NOMO-1 (cell line): ENCODE results near the gene DFFB.
A peak's percentile ranks its signal among the peaks of the same experiment; 100 is the strongest.
"Not testable (repeated sequence)": the region's sequence is repeated elsewhere in the genome, so short reads cannot be mapped to it uniquely, and the experiment has no call there.

Experiments
- DNase-seq, 2 experiments: peaks; one replicate each; lab custom pipeline; 2025; ENCODE audit not compliant: unreplicated experiment in 2 of 2; lab: John Stamatoyannopoulos, UW

The DFFB gene

GRCh38 chr1:3907031-3907534 is 49.8 kb downstream of the DFFB start:
- no peak for DNase-seq

GRCh38 chr1:3907621-3908165 is 50.4 kb downstream of the DFFB start:
- no peak for DNase-seq

GRCh38 chr1:3908886-3909517 is 51.7 kb downstream of the DFFB start:
- no peak for DNase-seq

GRCh38 chr1:3909615-3910014 is 52.3 kb downstream of the DFFB start:
- DNase-seq = no peak

- no peak for DNase-seq
These were observed 52.9 kb downstream of the DFFB start for GRCh38 chr1:3910049-3910731.

GRCh38 chr1:3910857-3911845 is 53.9 kb downstream of the DFFB start:
- peak; percentile 15 to 51 for DNase-seq

- DNase-seq = no peak
These were observed 54.9 kb downstream of the DFFB start for GRCh38 chr1:3911981-3912808.

- DNase-seq = no peak
These were observed 55.8 kb downstream of the DFFB start for GRCh38 chr1:3912809-3913685.

- no peak for DNase-seq
These were observed 57.1 kb downstream of the DFFB start for GRCh38 chr1:3914331-3914851.

GRCh38 chr1:3914911-3915310 is 57.6 kb downstream of the DFFB start:
- no peak for DNase-seq

GRCh38 chr1:3915551-3916121 is 58.4 kb downstream of the DFFB start:
- DNase-seq = no peak

- no peak for DNase-seq
These were observed 60.5 kb downstream of the DFFB start for GRCh38 chr1:3917761-3918160.

- DNase-seq = not testable (repeated sequence)
These were observed 61.1 kb downstream of the DFFB start for GRCh38 chr1:3918359-3918758.

GRCh38 chr1:3918966-3919611 is 61.8 kb downstream of the DFFB start:
- DNase-seq = no peak

- DNase-seq = no peak
These were observed 62.4 kb downstream of the DFFB start for GRCh38 chr1:3919706-3920105.

GRCh38 chr1:3921765-3922164 is 64.5 kb downstream of the DFFB start:
- DNase-seq = no peak

- no peak for DNase-seq
These were observed 65.0 kb downstream of the DFFB start for GRCh38 chr1:3922201-3922725.

GRCh38 chr1:3922851-3923250 is 65.6 kb downstream of the DFFB start:
- no peak for DNase-seq
